ENCODE measurements around the gene BUB1B.

Gene BUB1B

DNA sequence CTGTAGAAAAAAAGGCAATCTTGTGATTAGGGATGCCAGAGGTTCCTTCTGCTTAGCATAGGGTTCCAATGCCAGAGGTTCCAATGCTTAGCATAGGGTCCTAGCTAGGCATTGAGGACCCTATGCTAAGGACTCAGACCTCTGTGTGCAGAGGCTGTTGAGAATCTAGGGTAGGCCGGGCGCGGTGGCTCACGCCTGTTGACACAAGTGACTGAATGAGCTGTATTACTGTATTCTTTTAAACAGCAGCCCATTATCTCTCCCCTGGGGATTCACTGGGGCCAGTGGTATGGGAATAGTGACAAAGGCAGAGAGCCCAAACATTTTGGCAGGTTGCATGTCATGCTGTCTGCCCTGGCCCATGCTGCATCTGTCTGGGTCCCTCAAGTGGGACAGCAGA lies 94.2 kb downstream of the BUB1B start:
- no peaks in the 10 kb centered on the region for H3K36me3 ChIP-seq (ENCODE audit: control insufficient read depth in 2 of 2, insufficient read depth in 2 of 2, low read length in 2 of 2)
- no peak overlapping the region for H3K27ac ChIP-seq (ENCODE audit: low read depth in 2 of 2, low read length in 2 of 2)
- H3K4me3 ChIP-seq (ENCODE audit: low read length in 2 of 2), result no peak overlapping the region
- peaks cover 0 to 8% of the 10 kb centered on the region in 2 donors for H3K4me1 ChIP-seq (ENCODE audit: control insufficient read depth in 2 of 2, insufficient read depth in 2 of 2, low read length in 2 of 2)
- no peaks in the 10 kb centered on the region for H3K9me3 ChIP-seq (ENCODE audit: control insufficient read depth in 2 of 2, low read length in 2 of 2)
- H3K9ac ChIP-seq (ENCODE audit: low read depth in 1 of 2, low read length in 2 of 2), result no peak overlapping the region
- H3K27me3 ChIP-seq (ENCODE audit: control insufficient read depth in 2 of 2, insufficient read depth in 2 of 2, low read length in 2 of 2), result peaks cover 4 to 5% of the 10 kb centered on the region in 2 donors

DNA sequence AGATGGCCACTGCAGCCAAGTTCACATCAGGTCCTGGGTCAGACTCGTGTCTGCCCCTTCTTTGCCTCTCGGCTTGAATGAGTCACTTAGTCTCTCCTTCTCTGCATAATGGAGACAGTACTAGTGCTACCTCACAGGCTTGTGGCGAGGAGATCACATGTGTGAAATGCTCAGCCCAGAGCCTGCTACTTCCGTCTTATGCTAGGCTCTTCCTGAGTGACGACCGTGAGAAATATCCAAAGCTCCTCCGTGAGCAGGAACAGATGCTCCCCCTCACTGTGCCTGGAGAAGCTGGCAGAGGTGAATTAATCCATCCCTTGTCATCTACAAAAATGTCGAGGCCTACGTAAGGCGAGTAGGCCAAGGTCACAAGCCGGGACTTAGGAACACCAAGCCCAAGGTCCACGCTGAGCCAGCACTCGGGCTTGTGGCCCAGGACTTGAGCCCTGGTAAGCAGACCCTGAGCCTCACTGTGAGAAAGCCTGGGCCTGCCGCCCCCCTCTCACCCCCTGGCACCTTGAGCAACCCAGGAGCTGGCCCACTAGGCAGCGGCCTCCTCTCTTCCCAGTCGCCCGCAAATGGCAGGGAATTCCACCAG lies 95.9 kb downstream of the BUB1B start:
- H3K9ac ChIP-seq (ENCODE audit: low read depth in 1 of 2, low read length in 2 of 2), result no peak overlapping the region
- H3K27ac ChIP-seq (ENCODE audit: low read depth in 2 of 2, low read length in 2 of 2), result no peak overlapping the region
- H3K36me3 ChIP-seq (ENCODE audit: control insufficient read depth in 2 of 2, insufficient read depth in 2 of 2, low read length in 2 of 2), result no peaks in the 10 kb centered on the region
- peaks cover 0 to 5% of the 10 kb centered on the region in 2 donors for H3K27me3 ChIP-seq (ENCODE audit: control insufficient read depth in 2 of 2, insufficient read depth in 2 of 2, low read length in 2 of 2)
- no peaks in the 10 kb centered on the region for H3K9me3 ChIP-seq (ENCODE audit: control insufficient read depth in 2 of 2, low read length in 2 of 2)
- H3K4me1 ChIP-seq (ENCODE audit: control insufficient read depth in 2 of 2, insufficient read depth in 2 of 2, low read length in 2 of 2), result peaks cover 0 to 8% of the 10 kb centered on the region in 2 donors
- H3K4me3 ChIP-seq (ENCODE audit: low read length in 2 of 2), result no peak overlapping the region

DNA sequence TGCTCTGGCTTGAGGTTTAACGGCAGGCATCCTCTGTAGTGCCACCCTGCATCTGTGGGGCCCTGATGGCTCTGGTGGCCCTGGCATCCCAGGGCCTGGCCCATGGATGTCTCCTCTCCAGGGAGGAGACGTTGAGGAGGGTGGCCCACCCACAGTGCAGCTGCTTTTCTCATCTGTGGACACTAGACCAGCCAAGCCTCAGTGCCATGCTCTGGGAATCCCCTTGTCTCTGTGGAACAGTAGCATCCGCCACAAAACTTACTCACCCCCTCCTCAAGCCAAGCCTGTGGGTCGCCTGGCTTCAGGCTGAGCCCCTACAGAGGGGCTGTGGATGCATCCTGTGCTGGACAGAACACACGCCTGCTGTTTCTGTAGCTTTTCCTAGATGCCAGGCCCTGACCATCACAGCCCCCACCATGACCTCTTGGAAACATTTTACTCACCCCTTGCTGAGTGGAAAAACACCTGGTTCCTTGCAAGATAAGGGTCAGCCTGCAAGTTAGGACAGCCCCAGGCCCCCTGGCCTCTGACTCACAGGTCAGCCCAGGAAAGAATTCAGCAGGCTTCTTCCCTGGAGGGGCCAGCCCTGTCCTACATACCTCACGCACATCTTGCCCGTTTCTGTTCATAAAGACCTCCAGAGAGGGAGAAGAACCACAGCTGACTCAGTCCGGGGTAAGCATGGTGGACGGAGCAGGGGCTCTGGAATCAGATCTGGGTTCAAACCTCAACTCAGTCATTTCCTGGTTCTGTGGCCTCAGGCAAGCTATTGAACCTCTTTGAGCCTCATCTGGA lies 97.0 kb downstream of the BUB1B start:
- Histone ChIP-seq H3K4me3 (ENCODE audit: low read length in 2 of 2) (no peak overlapping the region), H3K9me3 (ENCODE audit: control insufficient read depth in 2 of 2, low read length in 2 of 2) (no peaks in the 10 kb centered on the region), H3K4me1 (ENCODE audit: control insufficient read depth in 2 of 2, insufficient read depth in 2 of 2, low read length in 2 of 2) (peaks cover 0 to 8% of the 10 kb centered on the region in 2 donors), H3K9ac (ENCODE audit: low read depth in 1 of 2, low read length in 2 of 2) (no peak overlapping the region), H3K27me3 (ENCODE audit: control insufficient read depth in 2 of 2, insufficient read depth in 2 of 2, low read length in 2 of 2) (peaks cover 0 to 5% of the 10 kb centered on the region in 2 donors), H3K27ac (ENCODE audit: low read depth in 2 of 2, low read length in 2 of 2) (no peak overlapping the region), H3K36me3 (ENCODE audit: control insufficient read depth in 2 of 2, insufficient read depth in 2 of 2, low read length in 2 of 2) (no peaks in the 10 kb centered on the region)

DNA sequence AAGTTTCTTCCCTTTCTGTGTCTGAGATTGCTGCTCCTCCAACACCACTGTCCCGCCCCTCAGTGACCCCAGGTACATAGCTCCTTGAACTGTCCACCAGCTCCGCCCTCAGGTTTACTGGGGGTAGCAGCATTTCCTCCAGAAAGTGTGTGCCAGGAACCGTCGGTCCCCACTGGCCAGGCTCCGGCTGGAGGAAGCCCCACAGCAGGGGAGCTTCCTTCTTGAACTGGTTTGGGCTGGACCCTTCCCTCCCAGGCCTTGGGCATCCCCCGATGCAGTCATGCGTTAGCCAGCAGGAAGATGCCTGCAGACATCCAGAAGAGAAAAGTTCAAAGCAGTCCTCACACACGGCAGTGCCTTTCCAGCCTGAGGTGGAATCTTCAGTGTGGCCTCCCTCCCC lies 97.7 kb downstream of the BUB1B start:
- Histone ChIP-seq H3K4me3 (ENCODE audit: low read length in 2 of 2) (no peak overlapping the region), H3K27me3 (ENCODE audit: control insufficient read depth in 2 of 2, insufficient read depth in 2 of 2, low read length in 2 of 2) (peaks cover 0 to 3% of the 10 kb centered on the region in 2 donors), H3K27ac (ENCODE audit: low read depth in 2 of 2, low read length in 2 of 2) (no peak overlapping the region), H3K36me3 (ENCODE audit: control insufficient read depth in 2 of 2, insufficient read depth in 2 of 2, low read length in 2 of 2) (no peaks in the 10 kb centered on the region), H3K9ac (ENCODE audit: low read depth in 1 of 2, low read length in 2 of 2) (no peak overlapping the region), H3K4me1 (ENCODE audit: control insufficient read depth in 2 of 2, insufficient read depth in 2 of 2, low read length in 2 of 2) (peaks cover 3 to 7% of the 10 kb centered on the region in 2 donors), H3K9me3 (ENCODE audit: control insufficient read depth in 2 of 2, low read length in 2 of 2) (no peaks in the 10 kb centered on the region)

DNA sequence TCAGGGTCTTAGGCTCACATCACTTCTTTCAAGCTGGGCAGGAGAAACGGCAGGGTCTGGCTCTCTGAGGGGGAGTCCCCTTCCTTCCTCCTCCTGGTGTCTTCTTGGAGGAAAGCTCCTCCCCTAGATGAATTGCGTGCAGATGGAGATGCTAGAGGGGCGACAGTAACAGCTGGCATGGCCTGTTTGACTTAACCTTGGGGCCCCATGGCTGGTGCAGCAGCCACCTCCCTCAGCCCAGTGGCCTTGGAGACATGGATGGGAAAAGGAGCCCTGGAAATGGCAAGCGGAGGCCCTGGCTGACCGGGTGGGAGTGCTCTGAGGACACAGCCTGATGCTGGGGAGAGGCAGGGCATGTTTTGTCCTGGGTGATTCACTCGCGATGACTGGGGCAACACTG lies 98.2 kb downstream of the BUB1B start:
- Histone ChIP-seq H3K36me3 (ENCODE audit: control insufficient read depth in 2 of 2, insufficient read depth in 2 of 2, low read length in 2 of 2) (no peaks in the 10 kb centered on the region), H3K9ac (ENCODE audit: low read depth in 1 of 2, low read length in 2 of 2) (no peak overlapping the region), H3K4me1 (ENCODE audit: control insufficient read depth in 2 of 2, insufficient read depth in 2 of 2, low read length in 2 of 2) (peaks cover 3 to 5% of the 10 kb centered on the region in 2 donors), H3K27me3 (ENCODE audit: control insufficient read depth in 2 of 2, insufficient read depth in 2 of 2, low read length in 2 of 2) (no peaks in the 10 kb centered on the region), H3K4me3 (ENCODE audit: low read length in 2 of 2) (no peak overlapping the region), H3K9me3 (ENCODE audit: control insufficient read depth in 2 of 2, low read length in 2 of 2) (no peaks in the 10 kb centered on the region), H3K27ac (ENCODE audit: low read depth in 2 of 2, low read length in 2 of 2) (no peak overlapping the region)

DNA sequence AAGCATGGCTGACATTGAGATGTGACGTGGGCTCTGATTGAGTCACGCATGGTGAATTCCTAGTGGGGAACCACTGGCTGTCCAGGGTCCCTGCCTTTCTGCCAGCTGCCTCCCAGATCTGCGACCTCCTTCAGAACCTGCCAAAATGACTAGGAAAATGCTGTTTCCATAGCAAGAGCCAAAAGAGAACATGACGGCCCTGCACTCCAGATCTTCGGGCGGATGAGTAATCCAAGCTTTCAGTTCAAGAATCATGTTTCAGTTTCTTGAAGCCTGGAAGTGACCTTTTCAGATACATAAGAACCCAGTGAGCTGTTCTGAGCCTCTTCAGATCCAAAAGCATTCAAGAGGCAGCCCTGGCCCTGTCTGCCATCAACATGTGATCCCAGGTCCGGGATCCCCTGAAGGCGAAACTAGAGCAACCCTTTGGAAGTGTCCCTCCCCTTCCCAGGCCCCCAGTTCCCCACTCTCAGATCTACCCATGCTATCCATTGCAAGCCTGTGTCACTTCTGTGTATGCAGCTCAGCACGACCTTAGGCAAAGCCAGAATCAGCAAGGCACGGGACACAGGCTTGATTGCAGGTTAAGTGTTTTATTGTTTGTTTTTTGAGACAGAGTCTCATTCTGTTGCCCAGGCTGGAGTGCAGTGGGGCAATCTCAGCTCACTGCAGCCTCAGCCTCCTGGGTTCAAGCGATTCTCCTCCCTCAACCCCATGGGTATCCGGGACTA lies 102.3 kb downstream of the BUB1B start:
- no peak overlapping the region for H3K27ac ChIP-seq (ENCODE audit: low read depth in 2 of 2, low read length in 2 of 2)
- H3K9me3 ChIP-seq (ENCODE audit: control insufficient read depth in 2 of 2, low read length in 2 of 2), result no peaks in the 10 kb centered on the region
- H3K36me3 ChIP-seq (ENCODE audit: control insufficient read depth in 2 of 2, insufficient read depth in 2 of 2, low read length in 2 of 2), result no peaks in the 10 kb centered on the region
- no peak overlapping the region for H3K4me3 ChIP-seq (ENCODE audit: low read length in 2 of 2)
- H3K9ac ChIP-seq (ENCODE audit: low read depth in 1 of 2, low read length in 2 of 2), result no peak overlapping the region
- H3K27me3 ChIP-seq (ENCODE audit: control insufficient read depth in 2 of 2, insufficient read depth in 2 of 2, low read length in 2 of 2), result no peaks in the 10 kb centered on the region
- H3K4me1 ChIP-seq (ENCODE audit: control insufficient read depth in 2 of 2, insufficient read depth in 2 of 2, low read length in 2 of 2), result peaks cover 5 to 6% of the 10 kb centered on the region in 2 donors

DNA sequence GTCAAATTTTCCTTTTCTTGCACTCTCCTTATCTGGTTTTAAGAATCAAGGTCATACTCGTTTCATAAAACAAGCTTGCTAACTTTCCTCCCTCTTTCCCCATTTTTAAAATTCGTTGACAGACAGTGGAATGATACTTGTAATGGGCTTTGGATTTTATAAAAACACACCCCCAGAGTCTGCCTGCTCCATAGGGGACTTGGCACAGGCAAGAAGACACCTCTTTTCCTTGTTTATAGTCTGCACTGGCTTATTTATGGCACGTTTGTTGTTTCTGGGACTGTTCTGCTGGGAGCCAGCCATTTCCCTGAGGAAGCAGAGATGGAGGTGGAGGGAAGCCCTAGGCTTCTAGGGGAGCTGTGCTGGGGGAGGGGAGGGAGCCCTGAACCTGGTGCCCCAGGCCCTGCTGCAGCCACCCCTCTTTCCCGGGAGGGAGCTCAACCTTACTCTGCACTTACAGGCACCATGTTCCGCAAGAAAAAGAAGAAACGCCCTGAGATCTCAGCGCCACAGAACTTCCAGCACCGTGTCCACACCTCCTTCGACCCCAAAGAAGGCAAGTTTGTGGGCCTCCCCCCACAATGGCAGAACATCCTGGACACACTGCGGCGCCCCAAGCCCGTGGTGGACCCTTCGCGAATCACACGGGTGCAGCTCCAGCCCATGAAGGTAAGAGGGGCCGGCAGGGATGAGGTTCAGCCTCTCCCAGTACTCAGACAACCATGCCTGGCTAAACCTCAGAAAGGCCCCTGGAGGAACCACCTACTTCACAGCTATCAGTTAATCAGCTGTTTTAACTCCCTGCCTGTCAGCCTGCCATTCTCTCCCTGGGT lies 103.7 kb downstream of the BUB1B start:
- H3K27ac ChIP-seq (ENCODE audit: low read depth in 2 of 2, low read length in 2 of 2), result no peak overlapping the region
- H3K4me1 ChIP-seq (ENCODE audit: control insufficient read depth in 2 of 2, insufficient read depth in 2 of 2, low read length in 2 of 2), result peaks cover 5 to 6% of the 10 kb centered on the region in 2 donors
- no peaks in the 10 kb centered on the region for H3K9me3 ChIP-seq (ENCODE audit: control insufficient read depth in 2 of 2, low read length in 2 of 2)
- no peak overlapping the region for H3K9ac ChIP-seq (ENCODE audit: low read depth in 1 of 2, low read length in 2 of 2)
- H3K27me3 ChIP-seq (ENCODE audit: control insufficient read depth in 2 of 2, insufficient read depth in 2 of 2, low read length in 2 of 2), result no peaks in the 10 kb centered on the region
- H3K4me3 ChIP-seq (ENCODE audit: low read length in 2 of 2), result no peak overlapping the region
- H3K36me3 ChIP-seq (ENCODE audit: control insufficient read depth in 2 of 2, insufficient read depth in 2 of 2, low read length in 2 of 2), result no peaks in the 10 kb centered on the region

DNA sequence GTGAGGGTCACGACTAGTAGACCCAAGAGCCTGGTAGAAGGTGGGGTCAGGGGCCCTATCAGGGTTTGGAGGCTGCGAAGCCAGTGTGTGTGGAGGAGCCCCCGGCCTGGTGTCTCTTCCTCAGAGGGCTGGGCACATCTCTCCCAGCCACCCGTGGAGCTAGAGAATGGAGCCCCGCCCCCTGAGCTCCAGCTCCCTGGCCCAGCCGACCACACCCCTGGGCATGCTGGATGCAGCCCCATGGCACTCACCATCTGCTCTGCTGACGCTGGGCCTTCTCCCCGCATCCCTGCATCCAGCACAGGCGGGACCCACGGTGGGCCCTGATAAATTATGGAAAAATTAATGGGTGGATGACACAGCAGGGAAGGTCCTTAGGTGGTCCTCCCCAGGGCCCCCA lies 104.5 kb downstream of the BUB1B start:
- Histone ChIP-seq H3K27ac (ENCODE audit: low read depth in 2 of 2, low read length in 2 of 2) (no peak overlapping the region), H3K4me1 (ENCODE audit: control insufficient read depth in 2 of 2, insufficient read depth in 2 of 2, low read length in 2 of 2) (peaks cover 5 to 6% of the 10 kb centered on the region in 2 donors), H3K9me3 (ENCODE audit: control insufficient read depth in 2 of 2, low read length in 2 of 2) (no peaks in the 10 kb centered on the region), H3K36me3 (ENCODE audit: control insufficient read depth in 2 of 2, insufficient read depth in 2 of 2, low read length in 2 of 2) (no peaks in the 10 kb centered on the region), H3K4me3 (ENCODE audit: low read length in 2 of 2) (no peak overlapping the region), H3K9ac (ENCODE audit: low read depth in 1 of 2, low read length in 2 of 2) (no peak overlapping the region), H3K27me3 (ENCODE audit: control insufficient read depth in 2 of 2, insufficient read depth in 2 of 2, low read length in 2 of 2) (no peaks in the 10 kb centered on the region)

DNA sequence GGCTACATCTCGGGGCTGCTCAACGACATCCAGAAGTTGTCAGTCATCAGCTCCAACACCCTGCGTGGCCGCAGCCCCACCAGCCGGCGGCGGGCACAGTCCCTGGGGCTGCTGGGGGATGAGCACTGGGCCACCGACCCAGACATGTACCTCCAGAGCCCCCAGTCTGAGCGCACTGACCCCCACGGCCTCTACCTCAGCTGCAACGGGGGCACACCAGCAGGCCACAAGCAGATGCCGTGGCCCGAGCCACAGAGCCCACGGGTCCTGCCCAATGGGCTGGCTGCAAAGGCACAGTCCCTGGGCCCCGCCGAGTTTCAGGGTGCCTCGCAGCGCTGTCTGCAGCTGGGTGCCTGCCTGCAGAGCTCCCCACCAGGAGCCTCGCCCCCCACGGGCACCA lies 105.0 kb downstream of the BUB1B start:
- H3K4me1 ChIP-seq (ENCODE audit: control insufficient read depth in 2 of 2, insufficient read depth in 2 of 2, low read length in 2 of 2), result peaks cover 5 to 6% of the 10 kb centered on the region in 2 donors
- H3K9ac ChIP-seq (ENCODE audit: low read depth in 1 of 2, low read length in 2 of 2), result no peak overlapping the region
- no peak overlapping the region for H3K27ac ChIP-seq (ENCODE audit: low read depth in 2 of 2, low read length in 2 of 2)
- no peaks in the 10 kb centered on the region for H3K9me3 ChIP-seq (ENCODE audit: control insufficient read depth in 2 of 2, low read length in 2 of 2)
- no peak overlapping the region for H3K4me3 ChIP-seq (ENCODE audit: low read length in 2 of 2)
- no peaks in the 10 kb centered on the region for H3K36me3 ChIP-seq (ENCODE audit: control insufficient read depth in 2 of 2, insufficient read depth in 2 of 2, low read length in 2 of 2)
- no peaks in the 10 kb centered on the region for H3K27me3 ChIP-seq (ENCODE audit: control insufficient read depth in 2 of 2, insufficient read depth in 2 of 2, low read length in 2 of 2)
